Mesothelial cell of epicardium (in vitro differentiated cells): ENCODE measurements around the gene HES6. TPM values are rescaled to one million over a fixed set of nuclear protein-coding genes. Genes with fewer than 3 reads are reported as not detected.
A peak's percentile ranks its signal among the peaks of the same experiment; 100 is the strongest.

Experiments
- DNase-seq, 2 experiments: peaks; one replicate each; pipeline ENCODE4 v3.0.0; 2021; ENCODE audit warnings: low spot score in 2 of 2; ENCODE audit not compliant: unreplicated experiment in 2 of 2
- H3K27ac Mint-ChIP-seq: 2 replicates; pipeline ENCODE4 v1.8.0; 2021; ENCODE audit warnings: mixed read lengths
- H3K27me3 Mint-ChIP-seq: 2 replicates; pipeline ENCODE4 v1.8.0; 2021; ENCODE audit warnings: low read depth, mixed read lengths
- H3K36me3 Mint-ChIP-seq: 2 replicates; pipeline ENCODE4 v1.8.0; 2021; ENCODE audit warnings: mixed read lengths
- H3K4me1 Mint-ChIP-seq: 2 replicates; pipeline ENCODE4 v1.8.0; 2021; ENCODE audit warnings: mixed read lengths
- H3K4me3 Mint-ChIP-seq: 2 replicates; pipeline ENCODE4 v1.8.0; 2021; ENCODE audit warnings: mild to moderate bottlenecking, moderate library complexity, mixed read lengths
- H3K9me3 Mint-ChIP-seq: 2 replicates; pipeline ENCODE4 v1.8.0; 2021; ENCODE audit warnings: mixed read lengths
- CTCF ChIP-seq: fragments of 200-600 bp; sonication (generic); IDR thresholded peaks from one replicate; pipeline ENCODE4 v1.5.0; 2021; ENCODE audit warnings: antibody characterized with exemption; ENCODE audit not compliant: unreplicated experiment
- total RNA-seq: library from RNA; stranded (reverse); gene quantifications from 3 replicates; pipeline ENCODE4 v1.2.1, GENCODE V29; 2021

The HES6 gene
- total RNA-seq, 1 donor from 2014 or later, result 4.2 TPM

- Mint-ChIP-seq H3K27me3 (peaks cover 49% of the 10 kb centered on the region), H3K36me3 (no peaks in the 10 kb centered on the region), H3K27ac (no peak overlapping the region), H3K4me1 (peaks cover 4% of the 10 kb centered on the region), H3K4me3 (peak overlapping the region; percentile 34), H3K9me3 (no peaks in the 10 kb centered on the region)
- TF ChIP-seq CTCF, result no peak
- no peak for DNase-seq
These were observed 2.3 kb downstream of the HES6 start for GRCh38 chr2:238237431-238238135.

- H3K9me3 Mint-ChIP-seq, result no peaks in the 10 kb centered on the region
- no peak for TF ChIP-seq CTCF
- no peak overlapping the region for H3K4me3 Mint-ChIP-seq
- H3K27ac Mint-ChIP-seq, result no peak overlapping the region
- H3K36me3 Mint-ChIP-seq, result no peaks in the 10 kb centered on the region
- peaks cover 4% of the 10 kb centered on the region for H3K4me1 Mint-ChIP-seq
- no peak for DNase-seq
- H3K27me3 Mint-ChIP-seq, result peaks cover 47% of the 10 kb centered on the region
These were observed 3.3 kb downstream of the HES6 start for GRCh38 chr2:238236571-238236970.

DNA sequence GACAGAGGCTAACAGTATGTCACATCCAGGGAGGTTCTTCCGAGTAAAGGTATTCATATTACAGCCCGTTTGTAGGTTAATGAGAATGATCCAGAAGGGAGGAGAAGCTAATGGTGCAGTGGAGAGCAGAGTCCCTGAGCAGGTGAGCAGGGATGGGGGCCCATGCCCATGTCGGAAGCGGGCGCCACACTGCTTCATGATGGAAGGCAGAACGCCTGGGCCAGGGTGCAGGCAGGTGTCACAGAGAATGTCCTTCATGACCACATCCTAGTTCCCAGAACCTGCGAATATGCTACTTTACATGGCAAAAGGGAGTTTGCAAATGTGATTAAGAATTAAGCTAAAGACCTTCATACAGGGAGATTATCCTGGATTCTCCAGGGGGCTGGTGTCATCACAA is 4.0 kb downstream of the HES6 start:
- H3K9me3 Mint-ChIP-seq, result no peaks in the 10 kb centered on the region
- H3K36me3 Mint-ChIP-seq, result no peaks in the 10 kb centered on the region
- DNase-seq, result no peak
- peaks cover 9% of the 10 kb centered on the region for H3K4me1 Mint-ChIP-seq
- no peak for TF ChIP-seq CTCF
- H3K27ac Mint-ChIP-seq, result no peak overlapping the region
- peaks cover 43% of the 10 kb centered on the region for H3K27me3 Mint-ChIP-seq
- H3K4me3 Mint-ChIP-seq, result peak overlapping the region; percentile 59

DNA sequence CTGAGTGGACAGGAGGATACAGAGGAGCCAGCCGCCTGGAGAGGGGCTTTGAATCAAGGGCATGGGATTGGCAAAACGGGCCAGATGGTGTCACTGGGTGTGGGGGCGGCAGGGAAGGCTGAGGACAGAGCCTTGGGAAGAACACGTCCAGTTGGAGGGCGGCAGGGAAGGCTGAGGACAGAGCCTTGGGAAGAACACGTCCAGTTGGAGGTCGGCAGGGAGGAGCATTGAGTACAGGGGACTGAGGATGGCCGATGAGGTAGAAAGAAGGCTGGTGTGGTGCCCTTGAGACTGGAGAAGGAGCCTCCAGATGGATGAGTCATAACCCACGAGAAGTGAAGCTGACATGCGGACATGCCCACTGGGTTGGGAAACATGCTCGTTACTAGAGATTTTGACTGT is 4.5 kb downstream of the HES6 start:
- H3K36me3 Mint-ChIP-seq, result no peaks in the 10 kb centered on the region
- H3K4me3 Mint-ChIP-seq, result peak overlapping the region; percentile 59
- H3K27me3 Mint-ChIP-seq, result peaks cover 47% of the 10 kb centered on the region
- peaks cover 13% of the 10 kb centered on the region for H3K4me1 Mint-ChIP-seq
- H3K27ac Mint-ChIP-seq, result no peak overlapping the region
- no peak for DNase-seq
- TF ChIP-seq CTCF, result no peak
- H3K9me3 Mint-ChIP-seq, result no peaks in the 10 kb centered on the region

- Mint-ChIP-seq H3K36me3 (no peaks in the 10 kb centered on the region), H3K4me1 (peaks cover 21% of the 10 kb centered on the region), H3K27me3 (peaks cover 45% of the 10 kb centered on the region), H3K4me3 (peak overlapping the region; percentile 51), H3K27ac (no peak overlapping the region), H3K9me3 (no peaks in the 10 kb centered on the region)
- no peak for TF ChIP-seq CTCF
- no peak for DNase-seq
These were observed 6.2 kb downstream of the HES6 start for GRCh38 chr2:238233625-238234024.

DNA sequence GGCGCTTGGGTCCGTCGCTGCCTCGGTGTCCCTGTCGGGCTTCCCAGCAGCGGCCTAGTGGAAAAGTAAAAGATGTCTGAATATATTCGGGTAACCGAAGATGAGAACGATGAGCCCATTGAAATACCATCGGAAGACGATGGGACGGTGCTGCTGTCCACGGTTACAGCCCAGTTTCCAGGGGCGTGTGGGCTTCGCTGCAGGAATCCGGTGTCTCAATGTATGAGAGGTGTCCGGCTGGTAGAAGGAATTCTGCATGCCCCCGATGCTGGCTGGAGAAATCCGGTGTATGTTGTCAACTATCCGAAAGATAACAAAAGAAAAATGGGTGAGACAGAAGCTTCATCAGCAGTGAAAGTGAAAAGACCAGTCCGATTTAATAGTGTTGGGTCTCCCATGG is 8.0 kb downstream of the HES6 start:
- peaks cover under 1% of the 10 kb centered on the region for H3K36me3 Mint-ChIP-seq
- H3K27me3 Mint-ChIP-seq, result peaks cover 27% of the 10 kb centered on the region
- H3K27ac Mint-ChIP-seq, result no peak overlapping the region
- TF ChIP-seq CTCF, result no peak
- peaks cover 28% of the 10 kb centered on the region for H3K4me1 Mint-ChIP-seq
- no peaks in the 10 kb centered on the region for H3K9me3 Mint-ChIP-seq
- no peak for DNase-seq
- H3K4me3 Mint-ChIP-seq, result peak overlapping the region; percentile 74
